Heart right ventricle (tissue), 16 donors: ENCODE results near the gene STX19. TPM values are rescaled to one million over a fixed set of nuclear protein-coding genes. Genes with fewer than 3 reads are reported as not detected.

Source experiments
- ATAC-seq, 8 donors: fragments of 200-7000 bp; cut with Tn5 transposase; one replicate each; pipeline ENCODE4 v1.9.1; 2020; ENCODE audit warnings: mild to moderate bottlenecking in 8 of 8, moderate library complexity in 8 of 8, moderate number of reproducible peaks in 1 of 8
- DNase-seq, 2 donors: peaks; one replicate each; pipeline ENCODE4 v3.0.0-alpha.2; 2020
- H3K27ac ChIP-seq, 10 donors: fragments of 200-600 bp; sonication (generic) in 2 of 10; one replicate each; pipeline versions ENCODE4 v1.5.0 to v1.8.0; 2020 to 2022; ENCODE audit warnings: mild to moderate bottlenecking in 3 of 10
- H3K27me3 ChIP-seq, 7 donors: fragments of 200-600 bp; one replicate each; pipeline ENCODE4 v1.8.0; 2021 to 2022; ENCODE audit warnings: mild to moderate bottlenecking in 2 of 7
- H3K36me3 ChIP-seq, 9 donors: fragments of 200-600 bp; sonication (generic) in 1 of 9; one replicate each; pipeline versions ENCODE4 v1.5.0 to v1.8.0; 2020 to 2022; ENCODE audit warnings: mild to moderate bottlenecking in 2 of 9
- H3K4me1 ChIP-seq, 9 donors: fragments of 200-600 bp; sonication (generic) in 1 of 9; one replicate each; pipeline versions ENCODE4 v1.5.0 to v1.8.0; 2020 to 2022; ENCODE audit warnings: mild to moderate bottlenecking in 4 of 9
- H3K4me3 ChIP-seq, 10 donors: fragments of 200-600 bp; sonication (generic) in 2 of 10; one replicate each; pipeline versions ENCODE4 v1.5.0 to v1.8.0; 2020 to 2022; ENCODE audit warnings: mild to moderate bottlenecking in 7 of 10, moderate library complexity in 2 of 10
- H3K9me3 ChIP-seq, 11 donors: fragments of 200-600 bp in 10 of 11; sonication (generic) in 2 of 11; one replicate each; pipeline versions ENCODE4 v1.5.0 to v1.8.0; 2013 to 2022; ENCODE audit warnings: mild to moderate bottlenecking in 2 of 11, control low read depth in 1 of 11, moderate library complexity in 1 of 11
- CTCF ChIP-seq, 9 donors: fragments of 200-600 bp; sonication (generic) in 2 of 9; IDR thresholded peaks; one replicate each; pipeline versions ENCODE4 v1.5.0 to v1.8.0; 2021 to 2022; ENCODE audit warnings: antibody characterized with exemption in 9 of 9, mild to moderate bottlenecking in 5 of 9, moderate library complexity in 1 of 9
- WGBS, 2 donors: extraction: QIAGEN DNeasy Blood & Tissue Kit; methylation state at CpG; one replicate each; pipeline ENCODE4 v1.1.7; 2013; ENCODE audit warnings: inconsistent platforms in 1 of 2; 5-methylcytosine and 5-hydroxymethylcytosine counted together
- intact Hi-C, 10 donors: fragments of 100-400 bp; cut with DNase I; formaldehyde crosslinking; loops; one replicate each; pipeline versions ENCODE4 v1.11.1 to v1.14.2; 2022
- long read RNA-seq, 3 donors: library from polyadenylated mRNA; unstranded; transcript quantifications; one replicate each; pipeline ENCODE4 v2.0.0, GENCODE V29; 2020 to 2021
- polyA plus RNA-seq, 2 donors: library from polyadenylated mRNA; stranded (reverse); fragments of 200-250 nt; gene quantifications; one replicate each; pipeline ENCODE4 v1.2.3, GENCODE V29; 2013
- total RNA-seq, 10 donors: library from RNA; stranded (reverse); fragmentation: NEBNext Ultra II Directional in 3 of 10; extraction: Animal tissue kit (Norgen Biotek cat#: 25700) in 3 of 10; gene quantifications; one replicate each; pipeline versions ENCODE4 v1.2.1 to v1.2.4, GENCODE V29; 2021 to 2023
- donor health status: Arrhythmogenic right ventricular cardiomyopathy.
- donor health status: ischemic (EF 13 %, LVEDD 7.1; RV severe dilation, severe dysfunction).
- donor health status: healthy with polysubstance abuse.
- donor health status: DM: no; HTN: yes; CAD: no.
- donor health status: DM: no; HTN: no; CAD: no.
- donor health status: ischemic (EF 25% LVEDD 6.9; RV normal size, moderate dysfunction).
- donor health status: ischemic (EF 25% LVEDD 5.7; RV mildly dilated, moderate dysfunction).
- donor health status: healthy.
- donor health status: DM: yes; HTN: yes; CAD: no.
- donor health status: Ischemic cardiomyopathy.
- donor health status: ischemic (EF 35%, LVEDD 5.7; RV mildly dilated, moderate dysfunction).
- donor health status: nonischemic (EF 11% LVEDD 7.7; RV severe dilation, severe dysfunction).
- donor health status: DM: yes; HTN: yes; CAD: no.
- donor health status: PGD.
- donor health status: ischemic (EF 29% LVEDD 5.4; RV normal size, mild dysfunction).
- donor health status: nonischemic (EF 23%, LVEDD 6.1; RV moderate dilation, normal function).

The STX19 gene, protein sequence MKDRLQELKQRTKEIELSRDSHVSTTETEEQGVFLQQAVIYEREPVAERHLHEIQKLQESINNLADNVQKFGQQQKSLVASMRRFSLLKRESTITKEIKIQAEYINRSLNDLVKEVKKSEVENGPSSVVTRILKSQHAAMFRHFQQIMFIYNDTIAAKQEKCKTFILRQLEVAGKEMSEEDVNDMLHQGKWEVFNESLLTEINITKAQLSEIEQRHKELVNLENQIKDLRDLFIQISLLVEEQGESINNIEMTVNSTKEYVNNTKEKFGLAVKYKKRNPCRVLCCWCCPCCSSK
- total RNA-seq = under 1 TPM in 3 of 10 donors, not detected in 7; 0.19 to 0.28 (median 0.21) TPM
- under 1 TPM; 0.09 to 0.22 TPM for polyA plus RNA-seq
- long read RNA-seq, donor 1 = 0 reads
- long read RNA-seq, donor 2 = 0 reads
- long read RNA-seq, donor 3 = 0 reads

DNA sequence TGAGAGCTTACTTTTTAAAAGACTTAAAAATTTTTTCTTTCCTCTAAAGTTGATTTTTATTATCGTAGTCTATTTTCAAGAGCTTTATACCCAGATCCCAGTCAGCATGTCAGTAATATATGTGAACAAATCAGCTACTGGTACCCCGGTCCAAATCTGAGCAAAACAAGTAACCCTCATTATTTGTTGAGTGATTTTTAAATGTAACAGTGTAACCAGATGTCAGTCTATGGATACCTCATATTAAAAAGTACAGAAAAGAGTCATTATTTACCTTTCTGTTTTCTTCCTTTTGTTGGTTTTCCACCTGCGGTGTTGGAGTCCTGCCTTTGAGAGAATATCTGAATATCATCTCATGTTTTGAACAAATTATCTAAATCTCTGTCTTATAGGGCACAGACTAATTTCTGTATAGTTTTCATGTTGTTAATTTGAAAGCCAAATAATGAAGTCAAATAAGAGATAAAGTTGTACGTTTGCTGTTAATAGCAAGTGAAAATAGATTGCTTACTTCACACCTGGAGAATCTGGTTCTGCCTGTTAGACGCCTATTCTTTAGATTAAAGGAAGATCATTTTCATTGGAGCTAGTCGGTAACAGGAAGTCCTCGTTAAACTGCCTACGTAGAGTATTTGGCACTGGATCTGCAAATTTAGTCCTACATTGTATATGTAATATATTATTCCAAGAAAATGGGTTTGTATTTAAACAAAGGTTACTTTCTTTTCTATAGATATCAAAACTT, at the start of gene STX19:
Gene STX19, minus strand, starts transcription at position 505 of the 745 bp plus-strand sequence. CDS start 13,328 bp downstream, outside the sequence.
- no peak for TF ChIP-seq CTCF (IDR thresholded peaks at IDR 0.05)
- H3K27ac ChIP-seq = peak within 1 kb of the TSS in 2 of 10 donors; percentile 7 to 27
- H3K36me3 ChIP-seq = no peaks in the 10 kb centered on the region
- no peaks in the 10 kb centered on the region for H3K9me3 ChIP-seq
- H3K4me3 ChIP-seq = peak within 1 kb of the TSS in 6 of 10 donors; percentile 6 to 31 (median 16)
- DNase-seq = no peak
- no peak for ATAC-seq
- H3K4me1 ChIP-seq = peaks cover 0 to 18% (median 0%) of the 10 kb centered on the region in 9 donors
- 46 to 48% methylated on average over 8 of the region's 8 CpGs for WGBS, 2 donors
- intact Hi-C loops = no loop called here
- no peaks in the 10 kb centered on the region for H3K27me3 ChIP-seq

DNA sequence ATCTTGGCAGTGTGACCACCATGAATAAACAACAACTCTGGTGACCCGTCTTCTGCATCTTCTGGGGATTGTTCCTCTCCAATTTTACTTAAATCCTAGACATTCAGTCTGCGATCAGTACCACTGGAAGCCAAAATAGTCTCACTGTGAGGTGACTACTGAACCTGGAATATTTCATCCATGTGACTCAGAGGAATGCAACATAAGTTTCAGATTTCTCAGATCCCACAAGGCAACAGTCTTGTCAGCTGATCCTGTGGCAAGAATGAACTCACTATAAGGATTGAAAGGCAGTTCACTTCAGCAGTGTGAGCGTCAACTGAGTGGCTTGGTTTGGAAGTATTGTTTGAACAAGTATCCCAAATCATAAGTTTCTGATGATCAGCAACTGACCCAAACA, 47.7 kb upstream of the STX19 start:
- intact Hi-C loops = no loop called here
- H3K27ac ChIP-seq = no peak overlapping the region
- WGBS, 2 donors = 93 to 98% methylated on average over 3 of the region's 3 CpGs
- peaks cover 0 to 4% (median 0%) of the 10 kb centered on the region in 9 donors for H3K4me1 ChIP-seq
- H3K36me3 ChIP-seq = peaks cover 0 to 37% (median 9%) of the 10 kb centered on the region in 9 donors
- DNase-seq (no peak), ATAC-seq (no peak)
- no peak overlapping the region for H3K4me3 ChIP-seq
- H3K27me3 ChIP-seq = no peaks in the 10 kb centered on the region
- no peak for TF ChIP-seq CTCF (IDR thresholded peaks at IDR 0.05)
- peaks cover 0 to 4% (median 0%) of the 10 kb centered on the region in 11 donors for H3K9me3 ChIP-seq

- peaks cover 0 to 8% (median 0%) of the 10 kb centered on the region in 11 donors for H3K9me3 ChIP-seq
- H3K27me3 ChIP-seq = no peaks in the 10 kb centered on the region
- DNase-seq = no peak
- no peak overlapping the region for H3K4me3 ChIP-seq
- 91 to 92% methylated on average over 4 of the region's 4 CpGs for WGBS, 2 donors
- no peak for ATAC-seq
- peaks cover 0 to 8% (median 0%) of the 10 kb centered on the region in 9 donors for H3K4me1 ChIP-seq
- TF ChIP-seq CTCF (IDR thresholded peaks at IDR 0.05) = no peak
- no peak overlapping the region for H3K27ac ChIP-seq
- peaks cover 0 to 57% (median 9%) of the 10 kb centered on the region in 9 donors for H3K36me3 ChIP-seq
- intact Hi-C loops = loop anchor here in 1 of 10 donors (2.0 kb wide), 1 partner anchor 67 kb away; no protein-coding TSS in a partner anchor
Measured at GRCh38 chr3:94071713-94072284, 43.4 kb upstream of the STX19 start.

DNA sequence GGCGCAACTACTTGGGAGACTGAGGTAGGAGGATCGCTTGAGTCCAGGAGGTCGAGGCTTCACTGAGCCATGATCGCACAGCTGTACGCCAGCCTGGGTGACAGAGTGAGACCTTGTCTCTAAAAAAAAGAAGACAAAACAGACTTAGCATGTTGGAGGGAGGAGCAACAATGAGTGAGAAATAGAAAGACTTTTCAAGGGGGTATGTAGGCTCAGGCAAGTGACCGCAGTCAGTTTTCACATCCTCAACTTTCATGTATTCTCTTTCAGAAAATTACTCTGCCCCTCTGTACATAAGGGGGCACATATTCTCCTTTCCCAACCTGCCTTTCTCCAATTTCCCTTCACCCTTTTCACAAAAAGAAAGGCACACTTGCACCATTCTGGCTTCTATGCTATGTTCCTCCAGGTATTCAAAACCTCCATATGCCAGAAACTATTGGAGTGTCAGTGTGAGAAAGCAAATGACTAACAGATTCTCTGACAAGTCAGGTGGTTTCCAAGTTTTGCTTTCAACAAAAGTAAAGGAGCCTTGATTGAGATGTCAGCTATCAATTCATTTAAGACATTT, 42.0 kb upstream of the STX19 start:
- intact Hi-C loops = loop anchor here in 1 of 10 donors (2.0 kb wide), 1 partner anchor 66 kb away; no protein-coding TSS in a partner anchor
- Histone ChIP-seq H3K9me3 (peaks cover 0 to 8% (median 0%) of the 10 kb centered on the region in 11 donors), H3K4me3 (no peak overlapping the region), H3K4me1 (peaks cover 0 to 21% (median 0%) of the 10 kb centered on the region in 9 donors), H3K27ac (no peak overlapping the region), H3K27me3 (no peaks in the 10 kb centered on the region), H3K36me3 (peaks cover 0 to 51% (median 5%) of the 10 kb centered on the region in 9 donors)
- no peak for DNase-seq
- ATAC-seq = no peak
- no peak for TF ChIP-seq CTCF (IDR thresholded peaks at IDR 0.05)
- whole genome bisulfite sequencing, 2 donors = 94% methylated on average over 6 of the region's 6 CpGs
